GM23338 (cell line): ENCODE data around the gene CHN1. TPM values are rescaled to one million over a fixed set of nuclear protein-coding genes. Genes with fewer than 3 reads are reported as not detected.

Source experiments
- ATAC-seq: fragments of 200-7000 bp; cut with Tn5 transposase; 3 replicates; pipeline ENCODE4 v1.9.1; 2020
- DNase-seq: peaks from one replicate; pipeline ENCODE4 v3.0.0-alpha.2; 2015; ENCODE audit warnings: low spot score
- H2AFZ ChIP-seq: fragments of 200-600 bp; sonication (generic); 2 replicates; pipeline ENCODE4 v1.8.0; 2016; ENCODE audit warnings: antibody characterized with exemption, mild to moderate bottlenecking, moderate library complexity
- H3F3A ChIP-seq: fragments of 200-600 bp; sonication (generic); replicated peaks from 2 replicates; pipeline ENCODE4 v1.8.0; 2017; ENCODE audit warnings: antibody characterized with exemption, mixed run types, low read depth
- H3K27ac ChIP-seq: fragments of 200-600 bp; sonication (generic); 2 replicates; pipeline ENCODE4 v1.6.1; 2016; ENCODE audit warnings: low read depth
- H3K27me3 ChIP-seq: fragments of 200-600 bp; sonication (generic); 2 replicates; pipeline ENCODE4 v1.8.0; 2016; ENCODE audit warnings: mild to moderate bottlenecking, mixed run types, moderate library complexity; ENCODE audit not compliant: insufficient read depth
- H3K36me3 ChIP-seq: fragments of 200-600 bp; sonication (generic); 2 replicates; pipeline ENCODE4 v1.8.0; 2016; ENCODE audit warnings: mild to moderate bottlenecking; ENCODE audit not compliant: insufficient read depth
- H3K4me1 ChIP-seq: fragments of 200-600 bp; sonication (generic); 2 replicates; pipeline ENCODE4 v1.8.0; 2016; ENCODE audit warnings: mild to moderate bottlenecking, moderate library complexity; ENCODE audit not compliant: insufficient read depth
- H3K4me2 ChIP-seq: fragments of 200-600 bp; sonication (generic); 2 replicates; pipeline ENCODE4 v1.7.1; 2017; ENCODE audit warnings: mixed run types
- H3K4me3 ChIP-seq: fragments of 200-600 bp; sonication (generic); 2 replicates; pipeline ENCODE4 v1.6.1; 2016; ENCODE audit warnings: mixed run types
- H3K79me2 ChIP-seq: fragments of 200-600 bp; sonication (generic); replicated peaks from 2 replicates; pipeline ENCODE4 v1.8.0; 2017; ENCODE audit warnings: mild to moderate bottlenecking; ENCODE audit not compliant: insufficient read depth
- H3K9me2 ChIP-seq: fragments of 200-600 bp; sonication (generic); 2 replicates; pipeline ENCODE4 v1.8.0; 2017; ENCODE audit not compliant: insufficient read depth
- H4K20me1 ChIP-seq: fragments of 200-600 bp; sonication (generic); replicated peaks from 2 replicates; pipeline ENCODE4 v1.8.0; 2017; ENCODE audit warnings: mild to moderate bottlenecking; ENCODE audit not compliant: insufficient read depth
- H3K27ac Mint-ChIP-seq: 2 replicates; pipeline ENCODE4 v1.8.0; 2020; ENCODE audit warnings: inconsistent platforms, mild to moderate bottlenecking, moderate library complexity, mixed read lengths
- H3K27me3 Mint-ChIP-seq: 3 replicates; pipeline ENCODE4 v1.8.0; 2022; ENCODE audit warnings: low read depth, mild to moderate bottlenecking, moderate library complexity, mixed read lengths, inconsistent platforms; ENCODE audit not compliant: insufficient read depth, poor library complexity
- H3K36me3 Mint-ChIP-seq: 3 replicates; pipeline ENCODE4 v1.8.0; 2021; ENCODE audit warnings: low read depth, mild to moderate bottlenecking, inconsistent platforms, moderate library complexity, mixed read lengths
- H3K4me1 Mint-ChIP-seq: 3 replicates; pipeline ENCODE4 v1.8.0; 2020; ENCODE audit warnings: mild to moderate bottlenecking, inconsistent platforms, mixed read lengths
- H3K4me3 Mint-ChIP-seq: 3 replicates; pipeline ENCODE4 v1.8.0; 2021; ENCODE audit warnings: moderate library complexity, mild to moderate bottlenecking, inconsistent platforms, mixed read lengths
- H3K9me3 Mint-ChIP-seq: 3 replicates; pipeline ENCODE4 v1.8.0; 2020; ENCODE audit warnings: moderate library complexity, mild to moderate bottlenecking, inconsistent platforms, mixed read lengths
- CREB1 ChIP-seq: fragments of 250-450 bp; sonication (Bioruptor Pico); IDR thresholded peaks from 2 replicates; pipeline ENCODE4 v1.5.0; 2020; ENCODE audit warnings: low read depth, mild to moderate bottlenecking, moderate library complexity
- ETS1 ChIP-seq: IDR thresholded peaks from 2 replicates; pipeline ENCODE4 v1.6.1; 2016; ENCODE audit warnings: antibody characterized with exemption
- EZH2 ChIP-seq: fragments of 200-600 bp; sonication (generic); IDR thresholded peaks from one replicate; pipeline ENCODE4 v1.8.0; 2017; ENCODE audit warnings: antibody characterized with exemption, mild to moderate bottlenecking, low read depth; ENCODE audit not compliant: unreplicated experiment
- EZH2phosphoT487 ChIP-seq: fragments of 200-600 bp; sonication (generic); IDR thresholded peaks from one replicate; pipeline ENCODE4 v1.8.1; 2018; ENCODE audit warnings: antibody characterized with exemption; ENCODE audit not compliant: unreplicated experiment
- REST ChIP-seq: IDR thresholded peaks from one replicate; pipeline ENCODE4 v1.6.1; 2018; ENCODE audit warnings: antibody characterized with exemption; ENCODE audit not compliant: unreplicated experiment
- ZNF331 ChIP-seq: fragments of 250-450 bp; sonication (Bioruptor Pico); IDR thresholded peaks from 2 replicates; pipeline ENCODE4 v1.5.0; 2020; ENCODE audit warnings: low read depth, mild to moderate bottlenecking, moderate library complexity
- polyA plus RNA-seq: library from polyadenylated mRNA; unstranded; fragments of >200 nt; fragmentation: Nextera tagmentation; extraction: Ambion mirVana; gene quantifications from 2 replicates; pipeline ENCODE4 v1.2.1, GENCODE V29; 2016
- total RNA-seq: library from RNA; depleted of rRNA; stranded (reverse); fragments of >200 nt; shearing (Covaris generic); gene quantifications from 2 replicates; pipeline ENCODE4 v1.2.3, GENCODE V29; 2014

Gene CHN1
- total and polyA plus RNA-seq, 2 experiments from 2014 or later, result 28.1 to 36.5 TPM

GRCh38 chr2:174830561-174830960, 174.6 kb downstream of the CHN1 start (continued):
- TF ChIP-seq REST (no peak), ZNF331 (CRISPR knock-in tag) (no peak)

GRCh38 chr2:174829550-174829949, 175.6 kb downstream of the CHN1 start:
- no peaks in the 10 kb centered on the region for H3F3A ChIP-seq
- DNase-seq (no peak), ATAC-seq (no peak)
- no peaks in the 10 kb centered on the region for H3K36me3 ChIP-seq
- H3K79me2 ChIP-seq, result peaks cover 8% of the 10 kb centered on the region; the same call in 1 of the 2 replicates
- H3K27me3 ChIP-seq, result no peaks in the 10 kb centered on the region
- H3K4me2 ChIP-seq, result no peak overlapping the region
- Mint-ChIP-seq H3K27ac (peak overlapping the region; percentile 45), H3K4me1 (peaks cover 39% of the 10 kb centered on the region), H3K4me3 (no peak overlapping the region), H3K27me3 (peaks cover 7% of the 10 kb centered on the region), H3K9me3 (no peaks in the 10 kb centered on the region), H3K36me3 (0 out of 3 replicates have a peak, but pooled peaks cover 3% of the 10 kb centered on the region)
- H3K9me2 ChIP-seq, result no peaks in the 10 kb centered on the region
- no peak for TF ChIP-seq CREB1
- no peak for TF ChIP-seq EZH2phosphoT487
- peak overlapping the region; percentile 33; the same call in 1 of the 2 replicates for H3K27ac ChIP-seq
- H3K4me3 ChIP-seq, result no peak overlapping the region
- peaks cover 35% of the 10 kb centered on the region for H3K4me1 ChIP-seq
- H4K20me1 ChIP-seq, result no peaks in the 10 kb centered on the region
- H2AFZ ChIP-seq, result no peak overlapping the region

- peak; percentile 69 for ATAC-seq
- Histone ChIP-seq H3K9me2 (no peaks in the 10 kb centered on the region), H3F3A (no peaks in the 10 kb centered on the region), H3K36me3 (no peaks in the 10 kb centered on the region; the same call in 1 of the 2 replicates), H3K27ac (peak overlapping the region; percentile 24), H4K20me1 (no peaks in the 10 kb centered on the region), H3K4me3 (no peak overlapping the region), H3K27me3 (no peaks in the 10 kb centered on the region), H2AFZ (no peak overlapping the region), H3K4me1 (peaks cover 38% of the 10 kb centered on the region), H3K79me2 (peaks cover 8% of the 10 kb centered on the region; the same call in 1 of the 2 replicates), H3K4me2 (peak overlapping the region; percentile 2)
- Mint-ChIP-seq H3K27ac (peak overlapping the region; percentile 86), H3K4me1 (peaks cover 43% of the 10 kb centered on the region), H3K36me3 (peaks cover 11% of the 10 kb centered on the region), H3K9me3 (no peaks in the 10 kb centered on the region), H3K27me3 (peaks cover 5% of the 10 kb centered on the region), H3K4me3 (peak overlapping the region; percentile 8; the same call in 1 of the 3 replicates)
- TF ChIP-seq ETS1 (no peak), EZH2 (no peak)
- DNase-seq, result peak; percentile 42
These were observed 177.5 kb downstream of the CHN1 start for GRCh38 chr2:174827371-174828369.
